ENCODE results near the gene C4orf54.

The C4orf54 gene

GRCh38 chr4:99651811-99652485, 5.7 kb downstream of the C4orf54 start:
- DNase-seq: no peak

GRCh38 chr4:99651016-99651769, 6.4 kb downstream of the C4orf54 start:
- no peak for DNase-seq

DNA sequence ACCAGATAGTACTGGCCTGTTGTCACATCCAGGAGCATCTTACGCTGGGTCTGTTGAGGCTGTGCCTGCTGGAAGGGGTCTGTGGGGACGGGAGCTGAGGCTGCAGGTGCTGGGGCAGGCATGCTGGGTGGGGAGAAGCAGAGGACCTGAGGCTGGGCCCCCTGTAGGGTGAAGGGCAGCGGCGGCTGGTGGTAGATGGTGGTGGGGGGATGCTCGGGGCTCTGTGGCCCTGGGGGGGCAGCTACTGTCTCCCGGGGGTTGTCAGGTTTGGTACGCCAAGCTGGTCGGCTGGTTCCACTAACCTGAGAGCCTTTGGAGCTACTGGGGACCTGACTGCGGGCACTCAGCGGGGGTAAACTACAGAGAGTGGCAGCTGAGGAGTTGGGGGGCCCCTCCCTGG, 7.8 kb downstream of the C4orf54 start:
- no peak for DNase-seq

GRCh38 chr4:99649208-99649607, 8.4 kb downstream of the C4orf54 start:
- DNase-seq: no peak

GRCh38 chr4:99648321-99648720, 9.3 kb downstream of the C4orf54 start:
- no peak for DNase-seq

- no peak for DNase-seq
Measured at GRCh38 chr4:99647071-99647470, 10.6 kb downstream of the C4orf54 start.

DNA sequence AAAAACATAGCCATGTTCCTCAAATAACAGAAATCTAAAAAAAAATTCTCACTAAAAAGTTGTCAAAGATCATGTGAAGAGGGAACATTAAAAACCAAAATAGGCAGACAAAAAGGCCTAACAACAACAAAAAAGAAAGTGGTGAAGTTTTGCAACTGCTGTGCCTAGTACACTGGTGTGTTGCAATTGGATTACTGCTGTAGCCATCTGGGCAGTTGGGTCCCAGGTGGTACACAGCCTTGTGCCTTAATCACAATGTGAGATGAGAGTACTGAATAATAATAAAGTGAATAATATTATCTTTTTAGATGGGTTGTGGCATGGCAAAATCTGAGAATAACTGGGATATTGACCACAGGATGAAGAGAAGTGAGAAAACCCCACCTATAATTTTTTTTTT, 12.0 kb downstream of the C4orf54 start:
- DNase-seq: no peak

- DNase-seq: no peak
Measured at GRCh38 chr4:99645036-99645435, 12.6 kb downstream of the C4orf54 start.

DNA sequence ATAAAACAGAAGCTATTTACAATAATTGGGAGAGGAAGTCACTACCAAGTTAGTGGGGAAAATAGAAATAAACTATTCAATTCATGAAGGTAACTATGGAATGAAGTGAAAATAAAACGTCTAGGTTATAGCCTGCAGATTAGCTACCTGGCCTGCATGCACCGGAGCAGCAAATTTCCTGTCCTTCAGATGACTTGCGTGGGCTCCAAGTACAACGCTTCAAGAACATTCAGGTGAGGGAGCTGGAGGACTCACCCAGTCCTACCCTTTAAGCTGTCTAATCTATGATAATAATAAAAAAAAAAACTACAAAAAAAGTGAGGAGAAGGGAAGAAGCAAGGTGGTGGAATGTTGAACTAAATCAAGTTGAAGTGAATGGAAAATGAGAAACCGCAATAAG, 13.2 kb downstream of the C4orf54 start:
- no peak for DNase-seq

- no peak for DNase-seq
Measured at GRCh38 chr4:99642725-99643489, 14.7 kb downstream of the C4orf54 start.

GRCh38 chr4:99640676-99641075, 17.0 kb downstream of the C4orf54 start:
- DNase-seq: no peak

- DNase-seq: no peak
Measured at GRCh38 chr4:99637174-99637573, 20.5 kb downstream of the C4orf54 start.

- no peak for DNase-seq
Measured at GRCh38 chr4:99636422-99636821, 21.2 kb downstream of the C4orf54 start.

GRCh38 chr4:99635601-99636000, 22.0 kb downstream of the C4orf54 start:
- no peak for DNase-seq

DNA sequence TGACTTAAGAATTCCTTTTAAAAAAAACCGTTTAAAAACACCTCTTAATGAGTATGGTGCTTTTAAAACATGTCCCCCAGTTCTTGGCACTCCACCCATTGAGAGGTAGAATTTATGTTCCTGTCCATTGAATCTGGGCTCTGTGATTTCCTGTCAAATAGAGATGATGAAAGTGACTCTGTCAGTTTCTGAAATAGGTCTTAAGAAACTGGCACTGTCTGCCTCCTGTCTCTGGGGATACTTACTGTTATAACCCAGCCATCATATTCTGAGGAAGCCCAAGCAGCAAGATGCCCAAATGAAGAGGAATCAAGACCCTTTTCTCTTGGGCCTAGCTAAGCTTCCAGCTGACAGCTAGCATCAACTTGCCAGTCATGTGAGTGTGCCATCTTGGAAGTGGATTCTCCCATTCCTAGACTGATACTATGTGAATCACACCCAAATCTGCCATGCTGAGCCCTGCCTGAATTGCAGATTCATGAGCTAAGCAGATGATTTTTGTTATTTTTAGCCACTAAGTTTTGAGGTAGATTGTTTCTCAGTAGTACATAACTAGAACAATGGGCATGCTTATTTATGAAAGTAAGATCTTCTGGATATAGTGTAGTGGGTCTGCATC, 22.8 kb downstream of the C4orf54 start:
- DNase-seq: no peak

- no peak for DNase-seq
Measured at GRCh38 chr4:99633772-99634171, 23.9 kb downstream of the C4orf54 start.

DNA sequence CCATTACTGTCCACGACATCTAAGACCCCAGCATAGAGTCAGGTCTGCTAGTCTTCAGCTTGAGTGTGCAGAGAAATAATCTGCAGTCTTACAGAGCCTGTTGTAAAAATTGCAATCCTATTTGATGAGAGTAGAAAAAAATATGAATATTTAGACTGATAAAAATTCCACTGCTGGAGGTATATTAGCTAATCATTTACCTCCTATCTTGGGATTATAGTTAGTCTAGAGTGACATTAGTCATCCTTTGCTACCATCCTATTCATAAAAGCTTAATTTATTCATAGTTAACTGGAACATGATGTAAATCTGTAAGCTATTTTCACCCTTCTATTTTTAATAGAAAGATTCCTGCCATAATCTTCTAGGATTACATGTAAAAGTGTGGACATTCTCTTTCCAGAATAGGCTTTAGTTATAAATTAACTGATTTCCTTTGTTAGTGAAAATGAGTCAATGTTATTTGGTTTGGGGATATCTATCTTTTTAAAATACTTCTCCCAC, 26.7 kb downstream of the C4orf54 start:
- no peak for DNase-seq

DNA sequence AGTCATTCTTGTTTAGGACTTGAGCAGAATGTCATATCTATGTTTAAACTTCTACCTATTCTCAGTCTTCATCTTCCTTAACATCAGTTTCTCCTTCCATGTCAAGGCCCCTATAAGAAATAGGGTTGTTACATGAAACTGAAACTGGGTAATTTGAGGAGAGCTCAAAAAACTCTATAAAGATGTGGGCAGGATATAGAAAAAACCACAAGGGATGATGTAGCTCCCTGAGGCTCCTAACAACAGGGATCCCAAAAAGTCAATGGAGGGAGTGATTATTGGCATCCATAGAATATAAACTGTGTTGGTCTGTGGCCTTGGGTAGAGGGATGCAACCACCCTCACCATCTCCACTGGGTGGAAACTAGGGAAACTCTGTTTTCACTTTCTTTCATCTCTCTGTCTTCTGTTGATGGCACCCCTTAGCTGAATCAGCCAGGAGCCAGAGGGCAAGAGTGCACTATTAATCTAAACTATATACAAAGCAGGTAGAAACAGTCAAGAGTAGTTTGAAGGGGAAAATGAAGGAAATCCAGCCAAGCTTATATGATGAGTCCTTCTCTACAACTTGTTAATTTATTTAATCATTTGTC, 27.6 kb downstream of the C4orf54 start:
- no peak for DNase-seq

- DNase-seq: no peak
Measured at GRCh38 chr4:99628040-99628439, 29.6 kb downstream of the C4orf54 start.

DNA sequence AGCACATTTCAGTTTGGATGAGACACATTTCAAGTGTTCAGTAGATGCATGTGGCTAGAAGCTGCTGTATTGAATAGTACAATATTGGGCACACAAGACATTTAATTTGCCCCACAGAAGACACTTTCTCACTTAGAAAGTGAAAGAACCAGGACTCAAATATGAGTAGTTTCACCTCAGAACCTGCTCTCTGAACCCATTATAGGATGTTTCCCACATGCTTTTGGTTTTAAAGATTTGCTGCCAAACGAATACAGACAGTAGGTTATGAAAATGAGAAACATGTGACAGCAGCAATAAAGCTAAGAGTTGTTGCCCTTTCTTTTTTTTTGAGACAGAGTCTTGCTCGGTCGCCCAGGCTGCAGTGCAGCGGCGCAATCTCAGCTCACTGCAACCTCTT, 32.3 kb downstream of the C4orf54 start:
- DNase-seq: no peak

DNA sequence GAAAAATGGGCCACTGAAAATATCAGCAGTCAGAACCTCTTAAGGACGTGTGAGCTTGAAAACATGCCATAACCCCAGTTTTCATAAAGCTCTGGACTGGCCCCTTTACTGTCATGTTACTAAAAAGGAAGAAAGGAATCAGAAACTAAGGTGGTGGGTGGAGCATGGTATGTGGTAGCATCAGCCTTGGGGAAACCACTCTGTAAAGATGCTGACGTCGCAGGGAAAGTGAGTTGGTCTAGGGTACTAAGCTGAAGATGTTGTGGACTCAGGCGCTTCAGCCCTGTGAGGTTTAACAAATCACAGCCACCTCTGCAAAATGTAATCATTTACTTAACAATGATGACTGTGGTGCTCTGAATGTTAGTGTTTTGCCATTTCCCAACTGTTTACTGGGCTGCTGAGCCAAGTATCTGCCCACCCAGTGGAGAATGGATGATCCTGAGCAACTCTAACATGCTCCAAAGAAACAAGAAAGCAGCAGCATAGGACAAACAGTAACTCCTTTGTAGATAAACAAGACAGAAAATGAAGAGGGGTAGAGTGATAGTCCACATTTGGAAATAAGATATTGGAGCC, 33.4 kb downstream of the C4orf54 start:
- DNase-seq: no peak

GRCh38 chr4:99622341-99622740, 35.3 kb downstream of the C4orf54 start:
- DNase-seq: no peak

Data from activated CD4-positive, alpha-beta T cell treated with anti-CD3 and anti-CD28 coated beads, Interleukin-2, amount 50 U/mL, for 4 hours (primary cell).